Left renal pelvis (tissue), 4 donors: Measurements from ENCODE around the gene BNIPL. TPM values are rescaled to one million over a fixed set of nuclear protein-coding genes. Genes with fewer than 3 reads are reported as not detected.

Experiments used
- DNase-seq, 4 donors: peaks; one replicate each; pipeline ENCODE4 v3.0.0-alpha.2; 2013; ENCODE audit warnings: low read depth in 4 of 4, low spot score in 3 of 4
- polyA plus RNA-seq, 4 donors: library from polyadenylated mRNA; unstranded; fragments of 120-200 nt; gene quantifications; one replicate each; pipeline ENCODE4 v1.2.1, GENCODE V29; 2013; ENCODE audit not compliant: insufficient read length in 4 of 4

BNIPL gene
- polyA plus RNA-seq, 4 donors: 0.72 to 5.6 (median 2.6) TPM

GRCh38 chr1:151009674-151010345 is 26.6 kb upstream of the BNIPL start:
- DNase-seq: no peak

DNA sequence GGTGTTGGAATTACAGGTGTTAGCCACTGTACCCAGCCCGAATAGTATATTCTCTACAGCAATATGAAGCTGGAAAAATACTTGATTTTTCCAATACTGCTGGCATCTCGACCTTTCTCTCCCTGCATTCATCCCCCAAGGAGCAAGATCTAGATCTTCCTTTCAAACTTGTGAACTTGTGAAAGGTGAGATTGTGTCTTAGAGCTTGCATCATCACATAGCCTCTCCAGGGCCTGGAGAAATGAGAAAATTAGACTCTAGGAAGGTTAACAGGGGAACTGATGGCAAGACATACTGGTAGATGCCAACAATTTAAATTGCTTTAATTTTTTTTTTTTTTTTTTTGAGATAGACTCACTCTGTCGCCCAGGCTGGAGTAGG is 26.1 kb upstream of the BNIPL start:
- no peak for DNase-seq

GRCh38 chr1:151011154-151011850 is 25.1 kb upstream of the BNIPL start:
- DNase-seq: no peak

DNA sequence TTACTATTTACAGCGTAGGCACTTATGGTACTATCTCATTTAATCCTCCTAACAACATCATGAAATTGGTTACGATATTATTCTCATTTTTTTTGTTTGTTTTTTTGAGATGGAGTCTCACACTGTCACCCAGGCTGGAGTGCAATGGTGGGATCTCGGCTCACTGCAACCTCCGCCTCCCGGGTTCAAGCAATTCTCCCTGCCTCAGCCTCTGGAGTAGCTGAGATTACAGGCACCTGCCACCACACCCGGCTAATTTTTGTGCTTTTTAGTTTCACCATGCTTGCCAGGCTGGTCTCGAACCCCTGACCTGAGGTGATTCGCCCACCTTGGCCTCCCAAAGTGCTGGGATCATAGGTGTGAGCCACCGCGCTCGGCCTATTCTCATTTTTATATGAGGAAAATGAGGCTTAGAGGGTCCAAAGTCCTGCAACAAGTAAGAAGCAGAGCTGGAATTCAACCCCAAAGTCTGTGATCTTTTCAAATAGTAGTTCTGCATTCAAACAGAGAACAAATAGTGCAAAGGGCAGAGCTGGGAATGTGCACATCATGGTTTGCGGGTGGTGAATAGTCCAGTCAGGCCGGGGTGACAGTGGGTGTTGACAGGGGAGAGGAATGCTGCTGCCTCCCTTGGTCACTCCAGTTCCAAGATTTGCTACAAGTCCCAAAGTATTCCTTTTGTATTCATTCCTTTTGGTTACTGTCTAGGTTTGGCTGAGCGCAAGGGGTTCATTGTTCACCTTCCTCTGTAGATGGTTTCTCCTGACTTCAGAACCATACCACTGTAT is 23.5 kb upstream of the BNIPL start:
- no peak for DNase-seq

- DNase-seq: peak in 2 of 4 donors; percentile 46 to 62
Measured at GRCh38 chr1:151013518-151013917, 22.9 kb upstream of the BNIPL start.

- peak in 1 of 4 donors; percentile 41 for DNase-seq
Measured at GRCh38 chr1:151024540-151025146, 11.7 kb upstream of the BNIPL start.

DNA sequence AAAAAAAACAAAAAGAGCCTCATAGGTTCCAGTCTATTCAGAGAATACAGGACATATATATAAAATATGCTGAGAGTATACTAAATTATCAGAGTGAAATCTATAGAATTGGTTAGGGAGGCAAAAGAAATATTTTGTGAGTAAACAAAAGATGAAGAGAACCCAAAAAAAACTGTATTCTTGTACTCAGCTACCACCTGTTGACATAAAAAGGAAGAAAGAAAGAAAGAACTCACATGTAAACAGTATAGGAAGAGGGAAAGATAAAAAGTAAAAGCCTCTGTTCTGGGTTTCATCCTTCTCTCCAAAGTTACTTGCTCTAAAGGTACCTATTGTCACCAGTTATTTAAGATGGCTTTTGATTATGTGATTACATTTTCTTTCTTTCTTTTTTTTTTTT is 9.9 kb upstream of the BNIPL start:
- DNase-seq: no peak

GRCh38 chr1:151032164-151032563 is 4.2 kb upstream of the BNIPL start:
- no peak for DNase-seq

DNA sequence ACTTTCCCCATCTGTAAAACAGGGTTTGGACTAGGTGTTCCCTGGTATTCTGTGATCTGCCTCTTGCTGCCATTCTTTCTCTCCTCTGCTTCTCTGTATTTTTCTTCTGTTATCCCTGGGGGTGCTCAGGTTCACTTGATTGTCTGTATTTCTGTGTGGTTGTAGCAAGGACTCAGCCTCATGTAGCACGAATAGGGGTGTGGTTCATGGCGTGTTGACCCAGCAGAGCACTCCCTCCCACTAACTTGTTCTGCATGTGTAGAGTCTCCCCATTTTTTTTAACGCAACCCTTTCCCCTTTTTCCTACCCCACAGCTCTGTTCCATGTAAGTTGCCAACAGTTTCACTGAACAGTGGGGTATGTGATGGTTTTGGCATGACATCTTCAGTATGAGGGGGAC is 1.2 kb upstream of the BNIPL start:
- no peak for DNase-seq

- DNase-seq: no peak
Measured at GRCh38 chr1:151037032-151037431, 646 bp downstream of the BNIPL start.

DNA sequence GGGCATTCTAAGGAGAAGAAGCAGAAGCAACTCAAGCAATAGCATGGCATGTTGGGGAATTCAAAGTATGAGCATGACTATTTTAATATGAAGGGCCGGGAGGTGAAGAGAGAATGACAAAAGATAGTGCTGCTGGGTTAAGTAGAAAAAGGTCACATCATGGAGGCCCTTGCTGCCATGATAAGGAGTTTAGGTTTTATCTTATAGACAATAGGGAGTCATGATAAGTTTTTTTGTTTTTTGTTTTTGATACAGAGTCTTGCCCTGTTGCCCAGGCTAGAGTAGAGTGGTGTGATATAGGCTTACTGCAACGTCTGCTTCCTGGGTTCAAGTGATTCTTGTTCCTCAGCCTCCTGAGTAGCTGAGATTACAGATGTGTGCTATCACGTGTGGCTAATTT is 3.1 kb downstream of the BNIPL start:
- no peak for DNase-seq

- DNase-seq: no peak
Measured at GRCh38 chr1:151043163-151043562, 6.8 kb downstream of the BNIPL start.

DNA sequence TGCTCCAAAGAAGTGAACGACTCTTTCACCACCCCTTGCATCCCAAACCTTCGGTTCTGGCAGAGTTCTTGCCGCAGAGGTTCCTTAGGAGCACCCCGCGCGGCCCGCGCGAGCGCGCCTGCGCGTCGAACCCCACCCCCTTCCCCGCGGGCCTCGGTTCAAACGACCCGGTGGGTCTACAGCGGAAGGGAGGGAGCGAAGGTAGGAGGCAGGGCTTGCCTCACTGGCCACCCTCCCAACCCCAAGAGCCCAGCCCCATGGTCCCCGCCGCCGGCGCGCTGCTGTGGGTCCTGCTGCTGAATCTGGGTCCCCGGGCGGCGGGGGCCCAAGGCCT is 11.2 kb downstream of the BNIPL start, which contains the start of gene C1orf56:
C1orf56 (plus strand) TSS at position 161 of the 334 bp plus-strand sequence; CDS start at position 258, 97 bp downstream.
- peak in 2 of 4 donors; percentile 70 to 71 for DNase-seq

DNA sequence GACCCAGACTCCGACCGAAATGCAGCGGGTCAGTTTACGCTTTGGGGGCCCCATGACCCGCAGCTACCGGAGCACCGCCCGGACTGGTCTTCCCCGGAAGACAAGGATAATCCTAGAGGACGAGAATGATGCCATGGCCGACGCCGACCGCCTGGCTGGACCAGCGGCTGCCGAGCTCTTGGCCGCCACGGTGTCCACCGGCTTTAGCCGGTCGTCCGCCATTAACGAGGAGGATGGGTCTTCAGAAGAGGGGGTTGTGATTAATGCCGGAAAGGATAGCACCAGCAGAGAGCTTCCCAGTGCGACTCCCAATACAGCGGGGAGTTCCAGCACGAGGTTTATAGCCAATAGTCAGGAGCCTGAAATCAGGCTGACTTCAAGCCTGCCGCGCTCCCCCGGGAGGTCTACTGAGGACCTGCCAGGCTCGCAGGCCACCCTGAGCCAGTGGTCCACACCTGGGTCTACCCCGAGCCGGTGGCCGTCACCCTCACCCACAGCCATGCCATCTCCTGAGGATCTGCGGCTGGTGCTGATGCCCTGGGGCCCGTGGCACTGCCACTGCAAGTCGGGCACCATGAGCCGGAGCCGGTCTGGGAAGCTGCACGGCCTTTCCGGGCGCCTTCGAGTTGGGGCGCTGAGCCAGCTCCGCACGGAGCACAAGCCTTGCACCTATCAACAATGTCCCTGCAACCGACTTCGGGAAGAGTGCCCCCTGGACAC is 11.7 kb downstream of the BNIPL start:
- peak in 1 of 4 donors; percentile 54 for DNase-seq

GRCh38 chr1:151048645-151049032 is 12.3 kb downstream of the BNIPL start:
- DNase-seq: no peak

DNA sequence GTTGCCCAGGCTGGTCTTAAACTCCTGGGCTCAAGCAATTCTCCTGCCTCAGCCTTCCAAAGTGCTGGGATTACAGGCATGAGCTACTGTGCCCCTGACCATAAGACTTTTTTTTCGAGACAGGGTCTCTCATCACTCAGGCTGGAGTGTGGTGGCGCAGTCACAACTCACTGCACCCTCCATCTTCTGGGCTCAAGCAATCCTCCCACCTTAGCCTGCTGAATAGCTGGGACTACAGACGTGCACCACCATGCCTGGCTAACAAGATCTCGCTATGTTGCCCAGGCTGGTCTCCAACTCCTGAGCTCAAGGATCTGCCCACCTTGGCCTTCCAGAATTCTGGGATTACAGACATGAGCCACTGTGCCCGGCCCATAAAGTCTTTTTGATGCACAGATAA is 13.1 kb downstream of the BNIPL start:
- DNase-seq: no peak

- no peak for DNase-seq
Measured at GRCh38 chr1:151050051-151050688, 13.8 kb downstream of the BNIPL start.

- no peak for DNase-seq
Measured at GRCh38 chr1:151051356-151052009, 15.1 kb downstream of the BNIPL start.

DNA sequence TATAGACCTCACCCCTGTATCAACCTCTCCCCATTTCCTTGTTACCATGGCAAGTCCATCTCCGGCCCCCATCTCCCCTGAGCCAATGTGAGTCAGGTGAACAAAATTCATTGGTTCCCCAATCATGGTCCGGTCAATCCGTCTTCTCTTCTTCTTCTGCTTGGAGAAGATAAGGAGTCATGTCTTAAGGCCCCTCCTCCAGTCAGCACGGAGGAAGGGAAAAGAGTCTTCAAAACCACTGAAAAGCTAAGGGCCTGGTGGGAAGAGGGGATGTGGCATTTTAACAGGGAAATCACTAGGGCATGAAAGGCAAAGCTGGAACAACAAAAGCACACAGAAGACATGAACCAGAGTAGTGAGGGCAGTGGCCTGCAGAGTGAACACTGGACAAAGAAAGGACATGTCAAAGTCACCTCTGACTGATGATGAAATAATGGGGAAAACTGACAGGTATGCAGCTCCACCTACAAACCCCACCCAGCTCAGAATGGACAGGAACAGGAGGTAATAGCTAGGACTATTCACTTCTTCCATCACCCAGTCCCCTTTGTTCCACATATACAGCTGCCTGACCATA is 18.7 kb downstream of the BNIPL start:
- no peak for DNase-seq
